HepG2 (cell line): ENCODE measurements around the gene OPN1MW3.

Experiments used
- FOXA3 ChIP-seq: IDR thresholded peaks from 2 replicates; pipeline ENCODE4 v1.6.1; 2016; ENCODE audit warnings: missing genetic modification reagents, missing compliant biosample characterization
- SP1 ChIP-seq, 2 experiments: fragments of 450-650 bp in 1 of 2; sonication (generic) in 1 of 2; formaldehyde crosslinking in 1 of 2; IDR thresholded peaks; 2 replicates each; pipeline versions ENCODE4 v1.4.0 to v1.6.1; 2016 to 2020; ENCODE audit warnings: missing genetic modification reagents in 1 of 2
- ZNF224 ChIP-seq: sonication (generic); formaldehyde crosslinking; IDR thresholded peaks from 2 replicates; pipeline ENCODE4 v1.5.0; 2020; ENCODE audit warnings: mild to moderate bottlenecking, missing genetic modification reagents
- TF ChIP-seq, protein P1 (sequence below), 2 experiments: sonication (generic) in 1 of 2; formaldehyde crosslinking in 1 of 2; IDR thresholded peaks; 2 replicates each; pipeline versions ENCODE4 v1.5.1 to v1.6.1; 2011 to 2020; ENCODE audit warnings: borderline replicate concordance in 1 of 2, low read depth in 1 of 2, low read length in 1 of 2, mild to moderate bottlenecking in 1 of 2, missing genetic modification reagents in 1 of 2, moderate library complexity in 1 of 2
- TF ChIP-seq, protein P2 (sequence below): fragments of 450-650 bp; IDR thresholded peaks from 2 replicates; pipeline ENCODE4 v1.6.1; 2016

DNA sequence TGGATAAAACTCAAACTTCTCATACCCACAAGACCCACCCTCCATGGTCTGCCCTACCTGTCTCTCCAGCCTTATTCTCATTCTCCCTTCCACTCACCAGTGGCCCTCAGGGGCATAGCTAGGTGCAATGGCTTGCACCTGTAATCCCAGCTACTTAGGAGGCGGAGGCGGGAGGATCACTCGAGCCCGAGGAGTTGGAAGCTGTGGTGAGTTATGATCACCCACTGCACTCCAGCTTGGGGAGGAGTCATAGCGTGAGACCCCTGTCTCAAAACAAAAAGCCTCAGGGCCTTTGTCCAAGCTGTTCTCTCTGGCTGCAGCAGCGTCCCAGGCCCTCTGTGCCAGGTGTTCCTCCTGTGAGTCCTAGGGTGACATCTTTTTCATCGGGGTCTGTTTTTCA is 54.7 kb downstream of the OPN1MW3 start:
- no peak for TF ChIP-seq SP1 (IDR thresholded peaks at IDR 0.05)
- TF ChIP-seq SP1 (CRISPR knock-in tag; IDR thresholded peaks at IDR 0.05) = no peak
- TF ChIP-seq ZNF224 (CRISPR knock-in tag) = no peak
- TF ChIP-seq, protein P1, sequence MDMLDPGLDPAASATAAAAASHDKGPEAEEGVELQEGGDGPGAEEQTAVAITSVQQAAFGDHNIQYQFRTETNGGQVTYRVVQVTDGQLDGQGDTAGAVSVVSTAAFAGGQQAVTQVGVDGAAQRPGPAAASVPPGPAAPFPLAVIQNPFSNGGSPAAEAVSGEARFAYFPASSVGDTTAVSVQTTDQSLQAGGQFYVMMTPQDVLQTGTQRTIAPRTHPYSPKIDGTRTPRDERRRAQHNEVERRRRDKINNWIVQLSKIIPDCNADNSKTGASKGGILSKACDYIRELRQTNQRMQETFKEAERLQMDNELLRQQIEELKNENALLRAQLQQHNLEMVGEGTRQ (IDR thresholded peaks at IDR 0.05; ENCODE audit: low read depth, low read length) = no peak
- TF ChIP-seq, protein P1 (CRISPR knock-in tag; IDR thresholded peaks at IDR 0.05; ENCODE audit: borderline replicate concordance) = no peak
- TF ChIP-seq FOXA3 (CRISPR knock-in tag) = no peak
- TF ChIP-seq, protein P2, sequence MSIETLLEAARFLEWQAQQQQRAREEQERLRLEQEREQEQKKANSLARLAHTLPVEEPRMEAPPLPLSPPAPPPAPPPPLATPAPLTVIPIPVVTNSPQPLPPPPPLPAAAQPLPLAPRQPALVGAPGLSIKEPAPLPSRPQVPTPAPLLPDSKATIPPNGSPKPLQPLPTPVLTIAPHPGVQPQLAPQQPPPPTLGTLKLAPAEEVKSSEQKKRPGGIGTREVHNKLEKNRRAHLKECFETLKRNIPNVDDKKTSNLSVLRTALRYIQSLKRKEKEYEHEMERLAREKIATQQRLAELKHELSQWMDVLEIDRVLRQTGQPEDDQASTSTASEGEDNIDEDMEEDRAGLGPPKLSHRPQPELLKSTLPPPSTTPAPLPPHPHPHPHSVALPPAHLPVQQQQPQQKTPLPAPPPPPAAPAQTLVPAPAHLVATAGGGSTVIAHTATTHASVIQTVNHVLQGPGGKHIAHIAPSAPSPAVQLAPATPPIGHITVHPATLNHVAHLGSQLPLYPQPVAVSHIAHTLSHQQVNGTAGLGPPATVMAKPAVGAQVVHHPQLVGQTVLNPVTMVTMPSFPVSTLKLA = no peak
